HFF-Myc (cell line): ENCODE data around the gene CDKL1.

Experiments
- DNase-seq: peaks from one replicate; pipeline ENCODE4 v3.0.0-alpha.2; 2011; ENCODE audit warnings: low read depth; ENCODE audit errors: extremely low read depth
- H3K4me3 ChIP-seq: replicated peaks from 2 replicates; pipeline ENCODE4 v1.5.1; 2011; ENCODE audit warnings: low read depth, mild to moderate bottlenecking, control low read depth, low read length
- CTCF ChIP-seq: IDR thresholded peaks from 2 replicates; pipeline ENCODE4 v1.5.1; 2012; ENCODE audit warnings: mild to moderate bottlenecking, low read depth, low read length, control low read depth; ENCODE audit errors: missing control alignments

CDKL1 gene

GRCh38 chr14:50389668-50390441 lies 6.8 kb downstream of the CDKL1 start:
- TF ChIP-seq CTCF, result no peak
- H3K4me3 ChIP-seq, result no peak overlapping the region
- DNase-seq, result no peak

GRCh38 chr14:50388256-50388931 lies 8.3 kb downstream of the CDKL1 start:
- DNase-seq, result no peak
- no peak for TF ChIP-seq CTCF
- no peak overlapping the region for H3K4me3 ChIP-seq

GRCh38 chr14:50387548-50387947 lies 9.1 kb downstream of the CDKL1 start:
- H3K4me3 ChIP-seq, result no peak overlapping the region
- DNase-seq, result no peak
- no peak for TF ChIP-seq CTCF

GRCh38 chr14:50383618-50384225 lies 13.0 kb downstream of the CDKL1 start:
- DNase-seq, result no peak
- no peak for TF ChIP-seq CTCF
- no peak overlapping the region for H3K4me3 ChIP-seq

- no peak for DNase-seq
- TF ChIP-seq CTCF, result no peak
- H3K4me3 ChIP-seq, result no peak overlapping the region
These were observed 14.8 kb downstream of the CDKL1 start for GRCh38 chr14:50381823-50382287.

- H3K4me3 ChIP-seq, result no peak overlapping the region
- no peak for DNase-seq
- no peak for TF ChIP-seq CTCF
These were observed 15.7 kb downstream of the CDKL1 start for GRCh38 chr14:50381008-50381407.
